Amygdala (tissue), 56 donors: ENCODE measurements around the gene PHACTR2.

Source experiments
- DNase-seq, 56 donors: peaks; one replicate each; lab custom pipeline; 2025; lab: John Stamatoyannopoulos, UW

The PHACTR2 gene

DNA sequence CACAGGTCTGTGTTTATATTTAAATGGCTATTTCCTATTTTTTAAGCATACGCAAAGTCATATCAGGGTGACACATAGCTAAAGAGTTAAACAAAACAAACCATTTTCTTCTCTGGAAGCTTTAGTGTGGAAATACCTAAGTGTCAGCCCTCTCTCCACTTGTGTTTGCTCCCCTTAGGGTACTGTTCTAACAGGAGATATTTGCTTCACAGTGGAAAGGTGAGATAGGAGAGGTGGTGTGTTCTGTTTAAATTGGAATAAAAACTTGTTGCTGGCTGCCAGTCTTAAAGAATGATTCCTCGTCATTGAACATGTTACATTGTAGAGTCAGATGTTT lies 18.9 kb downstream of the PHACTR2 start:
- DNase-seq: no peak

DNA sequence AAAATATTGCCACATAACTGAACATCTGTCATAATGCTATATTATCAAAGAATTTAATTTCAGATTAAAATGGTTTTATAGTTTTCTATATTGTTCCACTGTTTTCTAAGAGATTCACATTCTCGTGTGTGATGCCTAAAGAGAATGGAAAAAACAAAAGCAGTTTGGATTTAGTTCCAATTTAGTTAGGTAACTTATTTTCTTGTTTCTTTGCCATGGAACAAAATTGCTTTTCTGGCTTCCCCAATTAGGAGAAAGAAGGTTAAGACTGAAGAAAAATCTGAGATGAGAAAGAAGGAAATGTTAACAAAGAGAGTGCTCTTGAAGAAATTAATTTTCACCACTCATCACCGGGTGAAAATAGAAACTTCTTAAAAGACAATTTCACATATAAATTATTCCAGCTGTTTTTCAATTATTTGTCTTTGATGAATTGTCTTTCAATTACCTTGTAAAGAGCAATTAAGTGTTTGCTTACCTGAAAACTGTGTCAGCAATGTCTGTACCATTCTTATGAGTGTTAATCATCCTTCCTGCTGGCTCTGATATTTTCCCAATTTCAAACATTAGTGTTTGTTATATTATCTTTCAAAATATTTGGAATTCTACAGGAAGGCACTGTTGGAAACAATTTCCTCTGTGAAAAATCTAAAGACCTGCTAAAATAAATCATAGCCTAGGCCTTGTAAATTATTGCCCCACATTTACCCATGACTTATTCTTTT lies 19.5 kb downstream of the PHACTR2 start:
- DNase-seq: no peak

DNA sequence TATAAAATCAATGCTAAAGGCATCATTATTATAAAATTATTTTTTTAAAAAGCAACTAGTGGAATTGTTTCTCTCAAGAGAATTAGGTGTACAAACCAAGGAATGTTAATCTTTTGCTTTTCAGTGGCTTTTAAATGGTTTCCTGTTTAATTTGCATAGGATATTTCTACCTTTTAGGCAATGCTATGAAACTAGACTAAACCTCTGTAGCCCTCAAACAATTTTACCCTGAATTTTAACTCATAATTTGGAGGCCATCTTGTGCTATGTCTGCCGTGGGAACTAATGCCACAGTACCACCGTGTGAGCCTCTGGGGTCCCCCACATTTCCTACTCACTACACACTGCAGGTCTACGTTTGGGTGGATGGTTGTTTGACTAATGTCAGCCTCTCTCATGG lies 20.6 kb downstream of the PHACTR2 start:
- no peak for DNase-seq

- DNase-seq: no peak
These were observed 21.1 kb downstream of the PHACTR2 start for GRCh38 chr6:143698759-143699429.

DNA sequence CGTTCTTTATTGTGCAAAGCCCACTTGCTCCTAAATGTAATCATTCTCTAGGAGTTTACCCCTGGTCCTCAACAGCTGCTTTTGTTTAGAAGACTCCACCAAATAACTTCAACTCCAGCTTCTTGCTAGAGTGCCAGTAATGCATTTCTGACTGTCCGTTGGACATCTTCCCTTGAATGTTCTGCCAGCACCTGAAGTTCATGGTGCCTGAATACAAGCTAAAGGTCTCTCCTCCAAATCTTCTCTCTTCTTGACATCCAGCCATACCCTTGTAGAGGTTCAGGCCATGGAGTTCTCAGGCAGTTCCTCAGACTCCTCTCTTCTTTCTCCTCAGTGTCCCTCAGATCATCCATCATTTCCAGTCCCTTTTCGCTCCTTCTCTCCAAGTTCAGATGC lies 21.7 kb downstream of the PHACTR2 start:
- DNase-seq: no peak

GRCh38 chr6:143700684-143701348 lies 23.1 kb downstream of the PHACTR2 start:
- DNase-seq: no peak

- no peak for DNase-seq
These were observed 23.8 kb downstream of the PHACTR2 start for GRCh38 chr6:143701349-143702234.

DNA sequence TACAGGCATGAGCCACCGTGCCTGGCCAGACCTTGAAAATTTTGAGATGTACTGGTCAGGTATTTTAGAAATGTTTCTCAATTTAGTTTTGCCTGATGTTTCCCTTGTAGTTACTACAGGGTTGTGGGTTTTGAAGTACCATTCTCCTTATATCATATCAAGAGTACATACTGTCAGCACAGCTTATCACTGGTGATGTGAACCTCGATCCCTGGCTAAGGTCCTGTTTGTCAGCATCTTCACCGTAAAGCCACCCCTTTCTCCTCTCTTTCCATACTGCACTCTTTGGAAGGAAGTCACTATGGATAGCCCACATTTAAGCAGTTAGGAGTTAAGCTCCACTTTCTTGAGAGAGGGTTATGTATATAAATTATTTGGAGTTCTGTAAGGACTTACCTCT lies 27.8 kb downstream of the PHACTR2 start:
- DNase-seq: no peak

- no peak for DNase-seq
These were observed 29.9 kb downstream of the PHACTR2 start for GRCh38 chr6:143707697-143708096.

GRCh38 chr6:143708889-143709288 lies 31.1 kb downstream of the PHACTR2 start:
- no peak for DNase-seq

- no peak for DNase-seq
These were observed 33.9 kb downstream of the PHACTR2 start for GRCh38 chr6:143711714-143712113.

DNA sequence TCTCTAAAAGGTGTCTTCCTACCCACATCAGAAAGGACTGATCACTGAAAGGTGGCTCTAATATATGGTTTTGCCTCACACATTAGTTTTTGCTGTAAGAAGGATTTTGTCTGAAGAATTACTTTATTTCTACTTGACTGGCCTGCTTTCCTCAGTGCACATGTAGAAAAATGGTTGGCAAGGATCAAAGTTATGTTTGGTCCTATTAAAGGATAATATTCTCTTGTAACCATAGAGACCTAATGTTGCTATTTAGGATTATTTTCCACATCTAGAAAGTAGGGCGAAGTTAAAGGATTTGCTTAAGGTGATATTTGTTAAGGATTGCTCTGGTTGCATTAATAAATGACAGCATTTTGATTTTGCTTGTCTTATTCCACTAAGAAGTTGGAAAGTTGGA lies 40.7 kb downstream of the PHACTR2 start:
- no peak for DNase-seq

DNA sequence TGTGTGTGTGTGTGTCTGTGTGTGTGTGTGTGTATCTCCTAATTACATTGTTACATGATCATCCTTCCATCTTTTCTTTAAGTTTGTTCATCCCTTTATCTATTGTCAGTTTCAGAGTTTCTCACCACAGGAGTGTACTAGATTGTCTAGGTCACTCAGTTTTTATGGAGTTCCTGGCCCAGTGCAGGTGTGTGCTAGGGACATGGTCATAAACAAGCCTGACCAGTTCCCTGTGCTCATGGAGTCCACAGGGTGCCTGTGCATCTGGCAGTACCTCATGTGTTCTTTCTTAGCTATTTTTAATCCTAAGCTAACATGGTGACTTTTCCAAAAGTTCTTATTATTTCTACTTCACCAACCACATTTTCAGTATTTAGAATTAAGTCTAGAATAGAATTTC lies 43.9 kb downstream of the PHACTR2 start:
- DNase-seq: no peak

GRCh38 chr6:143724876-143725275 lies 47.1 kb downstream of the PHACTR2 start:
- no peak for DNase-seq

GRCh38 chr6:143726015-143726647 lies 48.4 kb downstream of the PHACTR2 start:
- no peak for DNase-seq

DNA sequence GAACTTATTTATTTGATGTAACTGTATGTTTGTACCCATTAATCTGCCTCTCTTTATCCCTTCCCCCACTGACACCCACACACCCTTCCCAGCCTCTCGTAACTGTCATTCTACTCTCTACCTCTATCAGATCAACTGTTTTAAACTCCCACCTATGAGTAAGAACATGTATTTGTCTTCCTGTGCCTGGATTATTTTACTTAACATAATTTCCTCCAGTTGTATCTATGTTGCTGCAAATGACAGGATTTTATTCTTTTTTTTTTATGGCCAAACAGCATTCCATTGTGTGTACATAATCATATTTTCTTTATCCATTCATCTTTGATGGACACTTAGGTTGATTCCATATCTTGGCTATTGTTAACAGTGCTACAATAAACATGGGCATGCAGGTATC lies 49.3 kb downstream of the PHACTR2 start:
- DNase-seq: no peak

DNA sequence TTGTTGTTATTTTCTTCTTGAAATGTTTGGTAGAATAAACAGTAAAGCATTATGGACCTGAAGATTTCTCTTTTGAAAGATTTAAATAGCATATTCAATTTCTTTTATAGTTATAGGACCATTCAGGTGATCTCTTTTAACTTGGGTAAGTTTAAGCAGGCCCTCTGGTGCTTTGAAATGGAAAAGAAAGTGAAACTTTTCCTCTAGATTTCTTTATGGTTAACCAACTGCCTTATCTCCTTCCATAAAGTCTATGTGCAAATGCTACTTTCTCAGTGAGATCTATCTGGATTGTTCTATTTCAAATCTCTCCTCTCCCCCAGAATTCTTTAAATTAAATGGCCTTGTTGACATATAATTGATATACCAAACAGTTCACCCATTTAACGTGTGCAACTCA lies 54.0 kb downstream of the PHACTR2 start:
- DNase-seq: no peak

DNA sequence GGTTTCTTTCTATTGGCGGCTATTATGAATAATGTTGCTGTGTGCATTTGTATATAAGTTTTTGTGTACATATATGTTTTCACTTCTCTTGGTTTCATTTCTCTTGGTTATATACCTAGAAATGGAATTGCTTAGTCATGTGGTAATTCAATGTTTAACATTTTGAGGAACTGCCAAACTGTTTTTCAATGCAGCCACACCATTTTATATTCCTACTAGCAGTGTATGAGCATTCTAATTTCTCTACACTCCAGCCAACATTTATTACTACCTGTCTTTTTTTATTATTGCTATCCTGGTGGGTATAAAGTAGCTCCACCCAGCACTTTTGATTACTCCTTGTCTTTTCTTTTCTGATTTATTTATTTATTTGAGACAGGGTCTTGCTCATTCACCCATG lies 54.8 kb downstream of the PHACTR2 start:
- DNase-seq: no peak

- no peak for DNase-seq
These were observed 55.7 kb downstream of the PHACTR2 start for GRCh38 chr6:143733510-143733909.

DNA sequence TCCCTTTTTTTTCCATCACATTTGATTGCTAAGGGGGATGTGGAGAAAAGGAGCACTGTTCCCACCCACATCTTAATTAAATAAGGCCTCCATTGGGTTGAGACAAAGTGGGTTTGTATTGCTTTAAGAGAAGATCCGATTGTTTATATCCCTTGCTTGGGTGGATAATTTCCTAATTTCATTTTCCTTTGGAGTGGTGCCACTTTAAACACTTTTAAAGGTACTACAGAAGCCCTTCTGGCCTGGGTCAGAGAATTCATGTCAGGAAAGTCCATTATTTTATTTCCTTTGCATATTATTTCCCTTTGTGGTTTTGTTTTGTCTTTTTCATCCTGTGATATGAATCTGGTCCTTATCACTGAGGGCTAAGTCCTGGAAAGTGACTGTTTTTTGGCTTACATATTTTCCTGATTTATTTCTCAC lies 56.9 kb downstream of the PHACTR2 start:
- DNase-seq: no peak
